ENCODE results near the gene CACNA1C. TPM values are rescaled to one million over a fixed set of nuclear protein-coding genes. Genes with fewer than 3 reads are reported as not detected.

The CACNA1C gene
- total and polyA plus RNA-seq, 2 donors (not counting 1 experiment from before 2014, with no cell fraction given): 0.01 to 0.02 TPM

DNA sequence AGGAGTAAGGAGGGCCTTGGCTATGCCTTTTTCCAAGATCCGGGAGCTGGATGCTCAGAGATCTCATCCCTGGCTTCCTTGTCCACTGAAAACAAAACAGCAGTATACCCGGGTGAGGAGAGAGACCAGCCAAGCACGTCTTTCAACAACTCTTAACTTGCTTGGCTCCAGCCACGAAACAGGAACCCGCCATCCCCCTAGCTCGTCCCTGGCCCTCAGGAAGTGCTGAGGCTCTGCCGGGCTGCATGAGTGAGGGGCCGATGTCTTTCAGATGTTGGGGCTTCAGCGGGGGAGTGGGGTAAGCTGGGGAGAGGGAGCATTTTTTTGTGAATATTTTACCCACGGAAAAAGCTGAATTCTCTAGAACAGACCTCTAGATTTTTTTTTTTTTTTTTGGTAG lies 231.1 kb downstream of the CACNA1C start:
- Histone ChIP-seq H3K4me3 (ENCODE audit: control extremely low read depth in 1 of 5, extremely low read depth in 1 of 5, insufficient read depth in 1 of 5, low read depth in 2 of 5, low read length in 4 of 5) (no peak overlapping the region), H3K4me1 (ENCODE audit: control insufficient read depth in 2 of 2, insufficient read depth in 2 of 2, low read length in 2 of 2) (no peaks in the 10 kb centered on the region), H2AFZ (ENCODE audit: insufficient read depth, low read depth, low read length, poor library complexity, severe bottlenecking) (peak overlapping the region; percentile 6), H3K36me3 (replicated peaks in 1 of 2; ENCODE audit: control extremely low read depth in 1 of 2, control insufficient read depth in 1 of 2, extremely low read depth in 1 of 2, insufficient read depth in 2 of 2, low read length in 1 of 2) (no peaks in the 10 kb centered on the region), H3K4me2 (replicated peaks; ENCODE audit: low read depth, low read length, poor library complexity, severe bottlenecking) (no peak overlapping the region), H3K27ac (ENCODE audit: low read length in 2 of 2) (no peak overlapping the region), H3K27me3 (replicated peaks in 1 of 4; ENCODE audit: control extremely low read depth in 1 of 4, control insufficient read depth in 3 of 4, insufficient read depth in 4 of 4, low read length in 3 of 4) (peaks cover 0 to 14% (median 2%) of the 10 kb centered on the region in 4 experiments), H4K20me1 (ENCODE audit: control insufficient read depth, insufficient read depth, low read length, poor library complexity, severe bottlenecking) (no peaks in the 10 kb centered on the region), H3K79me2 (ENCODE audit: control insufficient read depth, insufficient read depth, low read length) (no peaks in the 10 kb centered on the region), H3K9ac (ENCODE audit: low read length) (no peak overlapping the region), H3K9me3 (ENCODE audit: control extremely low read depth in 1 of 3, control insufficient read depth in 2 of 3, insufficient read depth in 1 of 3, low read length in 2 of 3) (peaks cover 0 to 5% (median 1%) of the 10 kb centered on the region in 3 donors)
- no peak for TF ChIP-seq EZH2 (IDR thresholded peaks at IDR 0.05; ENCODE audit: borderline replicate concordance, insufficient read depth, low read depth, low read length, poor library complexity, severe bottlenecking)
- TF ChIP-seq, protein P1, sequence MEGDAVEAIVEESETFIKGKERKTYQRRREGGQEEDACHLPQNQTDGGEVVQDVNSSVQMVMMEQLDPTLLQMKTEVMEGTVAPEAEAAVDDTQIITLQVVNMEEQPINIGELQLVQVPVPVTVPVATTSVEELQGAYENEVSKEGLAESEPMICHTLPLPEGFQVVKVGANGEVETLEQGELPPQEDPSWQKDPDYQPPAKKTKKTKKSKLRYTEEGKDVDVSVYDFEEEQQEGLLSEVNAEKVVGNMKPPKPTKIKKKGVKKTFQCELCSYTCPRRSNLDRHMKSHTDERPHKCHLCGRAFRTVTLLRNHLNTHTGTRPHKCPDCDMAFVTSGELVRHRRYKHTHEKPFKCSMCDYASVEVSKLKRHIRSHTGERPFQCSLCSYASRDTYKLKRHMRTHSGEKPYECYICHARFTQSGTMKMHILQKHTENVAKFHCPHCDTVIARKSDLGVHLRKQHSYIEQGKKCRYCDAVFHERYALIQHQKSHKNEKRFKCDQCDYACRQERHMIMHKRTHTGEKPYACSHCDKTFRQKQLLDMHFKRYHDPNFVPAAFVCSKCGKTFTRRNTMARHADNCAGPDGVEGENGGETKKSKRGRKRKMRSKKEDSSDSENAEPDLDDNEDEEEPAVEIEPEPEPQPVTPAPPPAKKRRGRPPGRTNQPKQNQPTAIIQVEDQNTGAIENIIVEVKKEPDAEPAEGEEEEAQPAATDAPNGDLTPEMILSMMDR (IDR thresholded peaks at IDR 0.05): no peak
- Mint-ChIP-seq H3K4me3 (no peak overlapping the region), H3K27ac (no peak overlapping the region), H3K9me3 (ENCODE audit: insufficient read depth) (peaks cover 2% of the 10 kb centered on the region), H3K27me3 (peaks cover 24% of the 10 kb centered on the region), H3K4me1 (peaks cover 9% of the 10 kb centered on the region)
- 6% methylated on average over 2 of the region's 10 CpGs for whole genome bisulfite sequencing (ENCODE audit: insufficient coverage)
- POLR2A ChIA-PET: no interaction called here
- DNase-seq: no peak
- CTCF ChIA-PET: interaction anchor here (1.1 kb wide), 2 partner anchors 9 to 631 kb away, joined by 3 to 4 read pairs; no protein-coding TSS in a partner anchor
- ATAC-seq (ENCODE audit: low read depth): no peak
- intact Hi-C loops (cut with micrococcal nuclease): no loop called here

DNA sequence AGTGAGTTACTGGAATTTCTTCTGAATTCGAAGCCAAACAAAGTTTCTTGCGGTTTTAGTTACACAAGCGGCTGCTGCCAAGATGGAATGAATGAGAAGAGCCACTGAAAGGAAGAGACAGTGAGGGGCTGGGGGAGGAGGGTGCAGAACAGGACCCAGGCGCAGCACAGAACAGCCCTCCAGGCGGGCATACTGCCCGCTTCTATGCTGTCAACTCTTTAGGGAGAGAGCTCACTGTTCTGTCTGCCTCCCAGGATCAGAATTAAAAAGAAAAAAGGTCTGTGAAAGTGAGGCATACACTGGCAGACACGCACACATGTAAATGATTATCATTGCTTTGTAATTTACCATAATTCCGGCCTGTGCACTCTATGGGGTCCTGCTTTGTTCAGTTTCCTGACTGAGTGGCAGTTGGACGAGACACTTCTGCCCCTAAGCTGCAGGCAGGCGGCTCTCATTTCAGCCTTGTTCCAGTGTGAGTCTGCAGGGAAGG lies 231.6 kb downstream of the CACNA1C start:
- POLR2A ChIA-PET: no interaction called here
- Mint-ChIP-seq H3K27me3 (peaks cover 28% of the 10 kb centered on the region), H3K4me1 (peaks cover 9% of the 10 kb centered on the region), H3K9me3 (ENCODE audit: insufficient read depth) (peaks cover 2% of the 10 kb centered on the region), H3K27ac (no peak overlapping the region), H3K4me3 (no peak overlapping the region)
- Histone ChIP-seq H3K4me3 (ENCODE audit: control extremely low read depth in 1 of 5, extremely low read depth in 1 of 5, insufficient read depth in 1 of 5, low read depth in 2 of 5, low read length in 4 of 5) (no peak overlapping the region), H3K36me3 (replicated peaks in 1 of 2; ENCODE audit: control extremely low read depth in 1 of 2, control insufficient read depth in 1 of 2, extremely low read depth in 1 of 2, insufficient read depth in 2 of 2, low read length in 1 of 2) (no peaks in the 10 kb centered on the region), H3K27me3 (replicated peaks in 1 of 4; ENCODE audit: control extremely low read depth in 1 of 4, control insufficient read depth in 3 of 4, insufficient read depth in 4 of 4, low read length in 3 of 4) (peaks cover 0 to 14% (median 2%) of the 10 kb centered on the region in 4 experiments), H3K4me1 (ENCODE audit: control insufficient read depth in 2 of 2, insufficient read depth in 2 of 2, low read length in 2 of 2) (no peaks in the 10 kb centered on the region), H3K9me3 (ENCODE audit: control extremely low read depth in 1 of 3, control insufficient read depth in 2 of 3, insufficient read depth in 1 of 3, low read length in 2 of 3) (peaks cover 0 to 5% (median 1%) of the 10 kb centered on the region in 3 donors), H3K27ac (ENCODE audit: low read length in 2 of 2) (no peak overlapping the region), H2AFZ (ENCODE audit: insufficient read depth, low read depth, low read length, poor library complexity, severe bottlenecking) (peak overlapping the region; percentile 6), H4K20me1 (ENCODE audit: control insufficient read depth, insufficient read depth, low read length, poor library complexity, severe bottlenecking) (no peaks in the 10 kb centered on the region), H3K4me2 (replicated peaks; ENCODE audit: low read depth, low read length, poor library complexity, severe bottlenecking) (no peak overlapping the region), H3K9ac (ENCODE audit: low read length) (no peak overlapping the region), H3K79me2 (ENCODE audit: control insufficient read depth, insufficient read depth, low read length) (no peaks in the 10 kb centered on the region)
- TF ChIP-seq, protein P1 (IDR thresholded peaks at IDR 0.05): no peak
- no peak for TF ChIP-seq EZH2 (IDR thresholded peaks at IDR 0.05; ENCODE audit: borderline replicate concordance, insufficient read depth, low read depth, low read length, poor library complexity, severe bottlenecking)
- WGBS (ENCODE audit: insufficient coverage): 41% methylated on average over 10 of the region's 10 CpGs
- CTCF ChIA-PET: interaction anchor here (0.9 to 1.1 kb wide), 3 partner anchors 10 to 632 kb away, joined by 3 to 4 read pairs (median 3); no protein-coding TSS in a partner anchor
- DNase-seq: no peak
- no peak for ATAC-seq (ENCODE audit: low read depth)
- intact Hi-C loops (cut with micrococcal nuclease): no loop called here

All from B cell (primary cell).